Measurements from ENCODE around the gene PRIM1. TPM values are rescaled to one million over a fixed set of nuclear protein-coding genes. Genes with fewer than 3 reads are reported as not detected.

PRIM1 gene
- polyA plus RNA-seq, 3 donors, result 3.6 to 6.3 (median 5.6) TPM

DNA sequence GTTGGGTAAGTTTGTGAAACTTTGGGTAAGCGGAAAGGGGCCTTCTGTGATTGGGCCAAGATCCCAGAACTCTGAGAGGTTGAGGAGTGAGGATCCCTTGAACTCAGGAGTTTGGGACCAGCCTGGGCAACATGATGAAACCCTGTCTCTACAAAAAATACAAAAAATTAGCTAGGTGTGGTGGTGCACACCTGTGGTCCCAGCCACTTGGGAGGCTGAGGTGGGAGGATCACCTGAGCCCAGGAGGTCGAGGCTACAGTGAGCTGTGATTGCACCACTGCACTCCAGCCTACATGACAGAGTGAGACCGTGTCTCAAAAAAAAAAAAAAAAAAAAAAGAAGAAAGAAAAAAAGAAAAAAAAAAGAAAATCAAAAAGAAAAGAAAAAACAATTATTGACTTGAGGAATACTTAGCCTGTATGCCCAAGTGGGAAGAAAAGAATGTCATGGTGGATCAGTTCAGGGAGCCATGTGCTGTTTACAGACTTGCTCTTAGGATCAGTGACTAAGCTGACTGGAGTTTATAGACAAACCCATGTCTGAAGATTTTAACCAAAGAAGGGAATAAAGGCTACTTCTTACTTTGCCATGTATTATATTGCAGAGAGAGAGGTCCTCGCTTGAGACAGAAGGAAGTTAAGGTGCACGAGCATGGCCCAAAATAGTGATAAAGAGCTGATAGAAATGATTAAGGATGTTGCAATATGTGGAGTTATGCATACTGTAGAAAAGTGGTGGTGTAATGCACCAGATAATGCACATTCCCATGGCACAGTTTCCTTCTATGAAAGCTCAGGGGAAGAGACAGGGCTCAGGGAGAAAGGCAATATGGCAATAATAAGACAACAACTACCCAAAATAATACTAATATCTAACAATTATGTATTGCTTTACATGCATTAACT, 11.9 kb upstream of the PRIM1 start:
- H4K20me1 ChIP-seq (ENCODE audit: insufficient read depth, low read length), result no peaks in the 10 kb centered on the region
- peaks cover 12 to 13% of the 10 kb centered on the region in 2 donors for H3K4me1 ChIP-seq (ENCODE audit: control insufficient read depth in 1 of 2, insufficient read depth in 2 of 2, low read length in 2 of 2)
- H3K27me3 Mint-ChIP-seq (ENCODE audit: low read depth in 3 of 3), result peaks cover 2 to 8% (median 7%) of the 10 kb centered on the region in 3 donors
- H3K36me3 ChIP-seq (replicated peaks in 1 of 2; ENCODE audit: control insufficient read depth in 1 of 2, insufficient read depth in 2 of 2, low read length in 2 of 2), result no peaks in the 10 kb centered on the region
- TF ChIP-seq CTCF (IDR thresholded peaks at IDR 0.05), result no peak
- no peak overlapping the region for H2AFZ ChIP-seq (ENCODE audit: insufficient read depth, low read depth, low read length, poor library complexity, severe bottlenecking)
- H3K4me1 Mint-ChIP-seq, result peaks cover 16% of the 10 kb centered on the region
- DNase-seq, result no peak
- peaks cover 0 to under 1% of the 10 kb centered on the region in 2 donors for H3K9me3 ChIP-seq (replicated peaks in 1 of 2; ENCODE audit: control insufficient read depth in 1 of 2, insufficient read depth in 1 of 2, low read length in 2 of 2)
- H3K9ac ChIP-seq (ENCODE audit: insufficient read depth, low read length, poor library complexity, severe bottlenecking), result no peak overlapping the region
- H3K79me2 ChIP-seq (ENCODE audit: insufficient read depth, low read length), result no peaks in the 10 kb centered on the region
- no peaks in the 10 kb centered on the region for H3K36me3 Mint-ChIP-seq
- no peak overlapping the region for H3K27ac Mint-ChIP-seq
- H3K27ac ChIP-seq (ENCODE audit: low read depth in 1 of 2, low read length in 2 of 2), result no peak overlapping the region
- intact Hi-C loops (cut with micrococcal nuclease), result no loop called here
- H3K4me3 ChIP-seq (replicated peaks in 1 of 3; ENCODE audit: low read depth in 2 of 3, low read length in 3 of 3), result no peak overlapping the region
- no peak overlapping the region for H3K4me3 Mint-ChIP-seq
- H3K4me2 ChIP-seq (replicated peaks; ENCODE audit: extremely low read depth, low read length, poor library complexity, severe bottlenecking), result no peak overlapping the region
- no peaks in the 10 kb centered on the region for H3K27me3 ChIP-seq (ENCODE audit: control insufficient read depth in 2 of 2, insufficient read depth in 2 of 2, low read length in 2 of 2)
- H3K9me3 Mint-ChIP-seq, result peaks cover 0 to 3% (median 0%) of the 10 kb centered on the region in 7 donors
- WGBS (ENCODE audit: insufficient coverage), result 0% methylated on average over 1 of the region's 5 CpGs

GRCh38 chr12:56761812-56762211, 9.7 kb upstream of the PRIM1 start:
- TF ChIP-seq CTCF (IDR thresholded peaks at IDR 0.05), result no peak
- Histone ChIP-seq H3K27ac (ENCODE audit: low read depth in 1 of 2, low read length in 2 of 2) (no peak overlapping the region), H3K9ac (ENCODE audit: insufficient read depth, low read length, poor library complexity, severe bottlenecking) (no peak overlapping the region), H3K4me1 (ENCODE audit: control insufficient read depth in 1 of 2, insufficient read depth in 2 of 2, low read length in 2 of 2) (peaks cover 9 to 11% of the 10 kb centered on the region in 2 donors), H4K20me1 (ENCODE audit: insufficient read depth, low read length) (no peaks in the 10 kb centered on the region), H3K9me3 (replicated peaks in 1 of 2; ENCODE audit: control insufficient read depth in 1 of 2, insufficient read depth in 1 of 2, low read length in 2 of 2) (peaks cover 2 to 9% of the 10 kb centered on the region in 2 donors), H2AFZ (ENCODE audit: insufficient read depth, low read depth, low read length, poor library complexity, severe bottlenecking) (no peak overlapping the region), H3K79me2 (ENCODE audit: insufficient read depth, low read length) (no peaks in the 10 kb centered on the region), H3K27me3 (ENCODE audit: control insufficient read depth in 2 of 2, insufficient read depth in 2 of 2, low read length in 2 of 2) (no peaks in the 10 kb centered on the region), H3K4me2 (replicated peaks; ENCODE audit: extremely low read depth, low read length, poor library complexity, severe bottlenecking) (no peak overlapping the region), H3K4me3 (replicated peaks in 1 of 3; ENCODE audit: low read depth in 2 of 3, low read length in 3 of 3) (no peak overlapping the region), H3K36me3 (replicated peaks in 1 of 2; ENCODE audit: control insufficient read depth in 1 of 2, insufficient read depth in 2 of 2, low read length in 2 of 2) (no peaks in the 10 kb centered on the region)
- WGBS (ENCODE audit: insufficient coverage), result no CpG with 5 or more reads among the region's 2 CpGs
- H3K27ac Mint-ChIP-seq, result no peak overlapping the region
- intact Hi-C loops (cut with micrococcal nuclease), result no loop called here
- H3K9me3 Mint-ChIP-seq, result peaks cover 3 to 10% (median 7%) of the 10 kb centered on the region in 7 donors
- H3K27me3 Mint-ChIP-seq (ENCODE audit: low read depth in 3 of 3), result peaks cover 0 to 8% (median 5%) of the 10 kb centered on the region in 3 donors
- peaks cover 18% of the 10 kb centered on the region for H3K4me1 Mint-ChIP-seq
- H3K36me3 Mint-ChIP-seq, result no peaks in the 10 kb centered on the region
- no peak overlapping the region for H3K4me3 Mint-ChIP-seq
- no peak for DNase-seq
